ENCODE data around the gene CYB5R3.

CYB5R3 gene

DNA sequence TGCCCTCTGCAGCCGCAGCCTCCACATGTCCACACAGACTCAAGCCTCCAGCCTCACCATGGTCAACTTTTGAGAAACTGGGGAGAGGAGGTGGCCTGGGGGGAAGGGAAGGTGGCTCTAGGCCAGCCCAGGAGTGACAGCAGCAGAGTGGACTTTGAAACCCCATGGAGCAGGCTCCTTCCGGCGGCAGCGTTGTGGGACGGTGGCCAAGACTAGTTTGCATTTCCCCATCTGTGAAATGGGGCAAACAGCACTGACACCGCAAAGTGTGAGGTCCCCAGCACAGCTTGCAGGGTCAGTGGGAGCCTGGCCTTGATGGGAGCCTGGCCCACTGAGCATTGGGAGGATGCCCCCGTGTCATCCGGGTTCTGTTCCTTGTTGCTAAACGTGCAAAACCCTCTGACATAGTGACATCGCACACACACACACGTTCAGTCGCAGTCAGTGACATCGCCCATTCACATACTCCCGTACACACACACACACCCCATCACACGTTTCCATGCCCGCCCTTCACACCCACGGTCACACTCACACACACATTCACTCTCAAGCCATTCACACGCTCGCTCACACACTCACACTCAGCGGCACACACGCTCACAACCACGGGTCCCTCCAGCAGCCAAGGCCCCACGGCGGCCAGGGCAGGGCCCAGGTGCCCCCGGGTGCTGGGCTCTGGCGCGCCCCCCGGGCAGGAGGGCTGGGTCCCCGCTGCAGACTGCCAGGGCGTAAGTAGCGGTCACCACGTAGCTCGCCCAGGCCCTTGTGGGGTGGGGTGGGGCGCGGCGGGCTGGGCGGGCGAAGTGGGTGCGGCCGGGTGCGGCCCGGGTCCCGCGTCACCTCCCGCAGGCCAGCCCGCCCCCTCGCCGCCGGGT, 585 bp downstream of the CYB5R3 start:
- Histone ChIP-seq H3K9ac (peak overlapping the region; percentile 61), H3K27me3 (ENCODE audit: control insufficient read depth, insufficient read depth, low read length) (no peaks in the 10 kb centered on the region), H3K4me2 (ENCODE audit: low read length) (peak overlapping the region; percentile 94), H2AFZ (peak overlapping the region; percentile 72), H3K27ac (peak overlapping the region; percentile 62), H3K4me3 (ENCODE audit: low read depth, low read length) (peak overlapping the region; percentile 76), H3K79me2 (no peaks in the 10 kb centered on the region), H3K9me3 (ENCODE audit: control insufficient read depth, low read length) (no peaks in the 10 kb centered on the region), H3K36me3 (ENCODE audit: control insufficient read depth, insufficient read depth, low read length) (no peaks in the 10 kb centered on the region), H3K4me1 (no peaks in the 10 kb centered on the region)
- TF ChIP-seq, protein P1, sequence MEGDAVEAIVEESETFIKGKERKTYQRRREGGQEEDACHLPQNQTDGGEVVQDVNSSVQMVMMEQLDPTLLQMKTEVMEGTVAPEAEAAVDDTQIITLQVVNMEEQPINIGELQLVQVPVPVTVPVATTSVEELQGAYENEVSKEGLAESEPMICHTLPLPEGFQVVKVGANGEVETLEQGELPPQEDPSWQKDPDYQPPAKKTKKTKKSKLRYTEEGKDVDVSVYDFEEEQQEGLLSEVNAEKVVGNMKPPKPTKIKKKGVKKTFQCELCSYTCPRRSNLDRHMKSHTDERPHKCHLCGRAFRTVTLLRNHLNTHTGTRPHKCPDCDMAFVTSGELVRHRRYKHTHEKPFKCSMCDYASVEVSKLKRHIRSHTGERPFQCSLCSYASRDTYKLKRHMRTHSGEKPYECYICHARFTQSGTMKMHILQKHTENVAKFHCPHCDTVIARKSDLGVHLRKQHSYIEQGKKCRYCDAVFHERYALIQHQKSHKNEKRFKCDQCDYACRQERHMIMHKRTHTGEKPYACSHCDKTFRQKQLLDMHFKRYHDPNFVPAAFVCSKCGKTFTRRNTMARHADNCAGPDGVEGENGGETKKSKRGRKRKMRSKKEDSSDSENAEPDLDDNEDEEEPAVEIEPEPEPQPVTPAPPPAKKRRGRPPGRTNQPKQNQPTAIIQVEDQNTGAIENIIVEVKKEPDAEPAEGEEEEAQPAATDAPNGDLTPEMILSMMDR (IDR thresholded peaks at IDR 0.05), result no peak

DNA sequence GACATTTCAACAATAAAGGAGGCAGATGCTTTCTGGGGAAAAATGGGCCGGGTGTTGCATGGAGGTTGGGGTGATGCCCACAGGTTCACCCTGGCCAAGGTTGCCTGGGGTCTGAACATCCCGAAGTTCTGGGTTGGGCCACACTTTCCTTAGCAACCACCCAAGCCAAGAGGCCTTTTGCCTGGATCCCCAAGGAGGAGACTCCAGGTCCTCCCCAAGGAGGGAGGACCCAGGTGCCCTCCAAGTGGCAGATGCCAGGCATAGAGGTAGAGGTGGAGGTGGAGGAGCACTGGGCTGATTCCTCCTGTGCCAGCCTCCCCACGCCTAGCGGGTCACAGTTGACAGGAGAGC, 1.2 kb downstream of the CYB5R3 start:
- TF ChIP-seq, protein P1 (IDR thresholded peaks at IDR 0.05), result no peak
- Histone ChIP-seq H3K27ac (no peak overlapping the region), H3K4me2 (ENCODE audit: low read length) (no peak overlapping the region), H3K27me3 (ENCODE audit: control insufficient read depth, insufficient read depth, low read length) (no peaks in the 10 kb centered on the region), H3K4me1 (no peaks in the 10 kb centered on the region), H3K79me2 (no peaks in the 10 kb centered on the region), H3K9ac (no peak overlapping the region), H3K9me3 (ENCODE audit: control insufficient read depth, low read length) (no peaks in the 10 kb centered on the region), H3K36me3 (ENCODE audit: control insufficient read depth, insufficient read depth, low read length) (no peaks in the 10 kb centered on the region), H3K4me3 (ENCODE audit: low read depth, low read length) (no peak overlapping the region), H2AFZ (no peak overlapping the region)

DNA sequence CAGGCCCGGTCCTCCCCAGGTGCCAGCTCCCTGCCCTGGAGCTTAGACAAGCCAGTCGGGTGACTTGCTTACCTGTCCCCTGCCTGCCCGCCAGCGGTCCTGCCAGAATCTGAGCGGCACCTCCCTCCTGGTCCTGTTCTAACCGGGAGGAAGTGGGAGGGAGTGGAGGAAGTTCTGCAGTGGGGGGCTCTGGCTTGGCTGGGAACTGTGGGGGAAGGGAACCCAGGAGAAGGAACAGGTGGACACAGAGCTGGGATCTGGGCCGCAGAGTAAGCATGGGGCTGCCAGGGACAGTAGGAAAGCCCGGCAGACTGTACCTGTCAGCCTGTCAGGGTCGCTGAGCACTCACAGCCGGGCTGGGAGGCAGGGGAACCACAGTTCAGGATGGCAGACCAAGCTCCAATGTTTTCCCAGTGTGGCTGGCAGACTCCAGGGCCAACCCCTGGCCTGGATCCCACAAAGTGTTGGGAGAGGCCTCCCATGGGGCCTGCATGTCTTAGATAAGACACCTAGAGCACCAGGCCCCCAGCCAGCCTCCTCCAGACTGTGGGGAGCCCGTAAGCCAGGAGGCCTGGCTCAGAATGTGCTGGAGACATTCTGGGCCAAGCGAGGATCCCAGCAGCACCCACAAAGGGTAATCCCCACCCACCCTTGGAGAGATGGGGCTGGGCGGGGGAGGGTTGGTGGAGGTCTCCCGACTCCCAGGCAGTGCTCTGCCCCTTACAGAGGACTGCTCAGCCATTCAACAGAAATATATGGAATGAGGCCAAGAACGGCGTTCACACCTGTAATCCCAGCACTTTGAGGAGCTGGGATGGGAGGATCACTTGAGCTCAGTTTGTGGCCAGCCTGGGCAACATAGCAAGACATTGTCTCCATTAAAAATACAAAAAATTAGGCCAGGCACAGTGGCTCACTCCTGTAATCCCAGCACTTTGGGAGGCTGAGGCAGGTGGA, 2.3 kb downstream of the CYB5R3 start:
- H3K4me3 ChIP-seq (ENCODE audit: low read depth, low read length), result no peak overlapping the region
- no peak overlapping the region for H3K27ac ChIP-seq
- no peaks in the 10 kb centered on the region for H3K9me3 ChIP-seq (ENCODE audit: control insufficient read depth, low read length)
- no peaks in the 10 kb centered on the region for H3K27me3 ChIP-seq (ENCODE audit: control insufficient read depth, insufficient read depth, low read length)
- H3K4me2 ChIP-seq (ENCODE audit: low read length), result no peak overlapping the region
- H3K36me3 ChIP-seq (ENCODE audit: control insufficient read depth, insufficient read depth, low read length), result no peaks in the 10 kb centered on the region
- TF ChIP-seq, protein P1 (IDR thresholded peaks at IDR 0.05), result no peak
- H2AFZ ChIP-seq, result no peak overlapping the region
- H3K9ac ChIP-seq, result no peak overlapping the region
- H3K79me2 ChIP-seq, result no peaks in the 10 kb centered on the region
- H3K4me1 ChIP-seq, result no peaks in the 10 kb centered on the region

DNA sequence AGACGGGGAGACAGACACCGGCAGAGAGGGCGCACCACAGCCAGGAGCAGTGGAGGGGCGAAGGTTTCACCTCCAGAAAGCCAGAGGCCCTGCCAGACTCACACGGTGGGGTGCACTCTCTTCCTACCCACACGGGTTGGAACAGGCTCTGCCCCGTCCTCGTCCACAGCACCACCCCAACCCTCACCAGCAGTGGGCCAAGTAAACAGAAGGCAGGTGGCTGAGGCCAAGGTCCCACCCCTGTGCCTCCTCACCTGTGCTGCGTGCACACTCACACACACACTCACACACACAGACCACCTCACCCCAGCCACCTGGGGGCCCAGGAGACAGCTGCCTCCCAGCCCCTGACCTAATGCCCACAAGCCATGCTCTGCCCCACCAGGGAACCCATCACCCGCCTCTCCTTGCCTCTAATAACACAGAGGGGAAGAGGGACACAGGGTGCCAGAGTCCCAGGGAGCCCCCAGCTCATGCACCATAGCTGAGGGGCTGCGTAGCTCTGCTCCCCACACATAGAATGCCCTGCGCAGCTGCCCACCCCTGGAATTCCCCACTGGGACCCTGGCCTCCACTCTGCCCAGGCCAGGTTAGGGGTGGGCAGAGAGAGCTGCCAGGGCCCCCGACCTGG, 3.1 kb downstream of the CYB5R3 start:
- Histone ChIP-seq H3K9ac (no peak overlapping the region), H3K36me3 (ENCODE audit: control insufficient read depth, insufficient read depth, low read length) (no peaks in the 10 kb centered on the region), H3K4me1 (no peaks in the 10 kb centered on the region), H3K27me3 (ENCODE audit: control insufficient read depth, insufficient read depth, low read length) (no peaks in the 10 kb centered on the region), H3K27ac (no peak overlapping the region), H3K4me3 (ENCODE audit: low read depth, low read length) (no peak overlapping the region), H3K4me2 (ENCODE audit: low read length) (no peak overlapping the region), H3K79me2 (no peaks in the 10 kb centered on the region), H3K9me3 (ENCODE audit: control insufficient read depth, low read length) (no peaks in the 10 kb centered on the region), H2AFZ (no peak overlapping the region)
- TF ChIP-seq, protein P1 (IDR thresholded peaks at IDR 0.05), result no peak

All from parathyroid adenoma (tissue), 2 donors.